Activated CD8-positive, alpha-beta memory T cell treated with anti-CD3 and anti-CD28 coated beads, Interleukin-2, amount 10 ng/mL, durations not matched to agents 7 days and 5 days (primary cell): ENCODE results near the gene PEDS1. TPM values are rescaled to one million over a fixed set of nuclear protein-coding genes. Genes with fewer than 3 reads are reported as not detected.
"Not testable (repeated sequence)": the region's sequence is repeated elsewhere in the genome, so short reads cannot be mapped to it uniquely, and the experiment has no call there.

ENCODE experiments used
- ATAC-seq: fragments of 150-1000 bp; cut with Tn5 transposase; one replicate; pipeline ENCODE4 v1.10.0; 2021; ENCODE audit warnings: moderate library complexity
- CTCF ChIA-PET: fragments of 350-600 bp; sonication (Branson Sonifier 250); formaldehyde crosslinking; loops from one replicate; lab custom pipeline; 2021; ENCODE audit warnings: antibody characterized with exemption; lab: Charles Lee
- DNase-seq: peaks from one replicate; pipeline ENCODE4 v3.0.0-alpha.2; 2020
- H3K27ac Mint-ChIP-seq: one replicate; pipeline ENCODE4 v1.8.0; 2021; ENCODE audit warnings: mild to moderate bottlenecking, mixed read lengths
- H3K27me3 Mint-ChIP-seq: one replicate; pipeline ENCODE4 v1.8.0; 2021; ENCODE audit warnings: mixed read lengths
- H3K36me3 Mint-ChIP-seq: one replicate; pipeline ENCODE4 v1.8.0; 2021; ENCODE audit warnings: mild to moderate bottlenecking, mixed read lengths
- H3K4me1 Mint-ChIP-seq: one replicate; pipeline ENCODE4 v1.8.0; 2021; ENCODE audit warnings: mixed read lengths
- H3K4me3 Mint-ChIP-seq: one replicate; pipeline ENCODE4 v1.8.0; 2021; ENCODE audit warnings: mild to moderate bottlenecking, moderate library complexity, mixed read lengths
- H3K9me3 Mint-ChIP-seq: one replicate; pipeline ENCODE4 v1.8.0; 2022; ENCODE audit warnings: low read depth, mixed read lengths
- total RNA-seq, 2 experiments: library from RNA; stranded (reverse); gene quantifications; one replicate each; pipeline ENCODE4 v1.2.3, GENCODE V29; 2021

Gene PEDS1
- total RNA-seq, 2 experiments from 2014 or later: 24.2 to 25.4 TPM

- DNase-seq (no peak), ATAC-seq (no peak)
- CTCF ChIA-PET: interaction anchor here (1.1 to 1.2 kb wide), 2 partner anchors 9 to 26 kb away, joined by 3 read pairs; no protein-coding TSS in a partner anchor
- peaks cover 52% of the 10 kb centered on the region for H3K4me1 Mint-ChIP-seq
- no peaks in the 10 kb centered on the region for H3K9me3 Mint-ChIP-seq
- peaks cover 26% of the 10 kb centered on the region for H3K36me3 Mint-ChIP-seq
- H3K27me3 Mint-ChIP-seq: no peaks in the 10 kb centered on the region
- no peak overlapping the region for H3K4me3 Mint-ChIP-seq
- peak overlapping the region; percentile 95 for H3K27ac Mint-ChIP-seq
Observed at GRCh38 chr20:50145566-50145965, 8.0 kb downstream of the PEDS1 start.

- DNase-seq (no peak), ATAC-seq (no peak)
- H3K9me3 Mint-ChIP-seq: no peaks in the 10 kb centered on the region
- no peak overlapping the region for H3K4me3 Mint-ChIP-seq
- H3K27ac Mint-ChIP-seq: no peak overlapping the region
- H3K27me3 Mint-ChIP-seq: no peaks in the 10 kb centered on the region
- H3K4me1 Mint-ChIP-seq: peaks cover 45% of the 10 kb centered on the region
- CTCF ChIA-PET: interaction anchor here (0.9 to 1.3 kb wide), 3 partner anchors 8 to 35 kb away, joined by 3 to 5 read pairs (median 4); partner anchors contain the start of gene PEDS1
- peaks cover 23% of the 10 kb centered on the region for H3K36me3 Mint-ChIP-seq
Observed at GRCh38 chr20:50144362-50144761, 9.2 kb downstream of the PEDS1 start.

- DNase-seq: no peak
- Mint-ChIP-seq H3K4me3 (no peak overlapping the region), H3K9me3 (no peaks in the 10 kb centered on the region), H3K36me3 (peaks cover 21% of the 10 kb centered on the region), H3K27me3 (no peaks in the 10 kb centered on the region), H3K4me1 (peaks cover 33% of the 10 kb centered on the region), H3K27ac (peak overlapping the region; percentile 34)
- CTCF ChIA-PET: interaction anchor here (1.1 kb wide), 1 partner anchor 22 kb away, joined by 4 read pairs; no protein-coding TSS in a partner anchor
- no peak for ATAC-seq
Observed at GRCh38 chr20:50142812-50143211, 10.7 kb downstream of the PEDS1 start.

GRCh38 chr20:50141811-50142561, 11.5 kb downstream of the PEDS1 start:
- Mint-ChIP-seq H3K4me1 (peaks cover 27% of the 10 kb centered on the region), H3K4me3 (no peak overlapping the region), H3K27me3 (no peaks in the 10 kb centered on the region), H3K27ac (no peak overlapping the region), H3K9me3 (no peaks in the 10 kb centered on the region), H3K36me3 (peaks cover 22% of the 10 kb centered on the region)
- no peak for ATAC-seq
- DNase-seq: no peak
- CTCF ChIA-PET: interaction anchor here (1.1 to 1.2 kb wide), 3 partner anchors 21 to 71 kb away, joined by 3 to 8 read pairs (median 4); no protein-coding TSS in a partner anchor

- no peaks in the 10 kb centered on the region for H3K9me3 Mint-ChIP-seq
- ATAC-seq: no peak
- H3K27me3 Mint-ChIP-seq: no peaks in the 10 kb centered on the region
- no peak for DNase-seq
- peaks cover 19% of the 10 kb centered on the region for H3K4me1 Mint-ChIP-seq
- CTCF ChIA-PET: interaction anchor here (1.1 to 1.8 kb wide), 3 partner anchors 13 to 70 kb away, joined by 3 to 8 read pairs (median 6); partner anchors contain the start of gene PEDS1
- H3K36me3 Mint-ChIP-seq: peaks cover 22% of the 10 kb centered on the region
- no peak overlapping the region for H3K27ac Mint-ChIP-seq
- H3K4me3 Mint-ChIP-seq: no peak overlapping the region
Observed at GRCh38 chr20:50141018-50141675, 12.4 kb downstream of the PEDS1 start.

GRCh38 chr20:50140339-50140859, 13.1 kb downstream of the PEDS1 start:
- H3K4me1 Mint-ChIP-seq: peaks cover 14% of the 10 kb centered on the region
- CTCF ChIA-PET: interaction anchor here (1.4 to 1.8 kb wide), 3 partner anchors 14 to 55 kb away, joined by 4 to 6 read pairs (median 5); partner anchors contain the start of gene PEDS1
- peaks cover 23% of the 10 kb centered on the region for H3K36me3 Mint-ChIP-seq
- no peak for DNase-seq
- no peaks in the 10 kb centered on the region for H3K27me3 Mint-ChIP-seq
- no peaks in the 10 kb centered on the region for H3K9me3 Mint-ChIP-seq
- H3K4me3 Mint-ChIP-seq: no peak overlapping the region
- peak overlapping the region; percentile 2 for H3K27ac Mint-ChIP-seq
- ATAC-seq: no peak

- Mint-ChIP-seq H3K4me3 (no peak overlapping the region), H3K27ac (no peak overlapping the region), H3K27me3 (no peaks in the 10 kb centered on the region), H3K9me3 (no peaks in the 10 kb centered on the region), H3K36me3 (peaks cover 23% of the 10 kb centered on the region), H3K4me1 (peaks cover 14% of the 10 kb centered on the region)
- ATAC-seq (no peak), DNase-seq (no peak)
- CTCF ChIA-PET: interaction anchor here (1.0 to 1.7 kb wide), 3 partner anchors 18 to 53 kb away, joined by 3 to 5 read pairs (median 4); no protein-coding TSS in a partner anchor
Observed at GRCh38 chr20:50138479-50139393, 14.8 kb downstream of the PEDS1 start.

- no peak overlapping the region for H3K27ac Mint-ChIP-seq
- CTCF ChIA-PET: no interaction called here
- no peaks in the 10 kb centered on the region for H3K9me3 Mint-ChIP-seq
- H3K36me3 Mint-ChIP-seq: peaks cover 19% of the 10 kb centered on the region
- DNase-seq (no peak), ATAC-seq (no peak)
- H3K27me3 Mint-ChIP-seq: no peaks in the 10 kb centered on the region
- no peak overlapping the region for H3K4me3 Mint-ChIP-seq
- peaks cover 14% of the 10 kb centered on the region for H3K4me1 Mint-ChIP-seq
Observed at GRCh38 chr20:50138120-50138478, 15.4 kb downstream of the PEDS1 start.

GRCh38 chr20:50137702-50138101, 15.8 kb downstream of the PEDS1 start:
- H3K27me3 Mint-ChIP-seq, CTCF ChIA-PET, ATAC-seq, H3K4me3 Mint-ChIP-seq, DNase-seq, H3K4me1 Mint-ChIP-seq, H3K9me3 Mint-ChIP-seq: not testable (repeated sequence)
- H3K36me3 Mint-ChIP-seq: peaks cover 15% of the 10 kb centered on the region
- H3K27ac Mint-ChIP-seq: peak overlapping the region; percentile 32

GRCh38 chr20:50136822-50137599, 16.5 kb downstream of the PEDS1 start:
- CTCF ChIA-PET: no interaction called here
- Mint-ChIP-seq H3K27me3 (no peaks in the 10 kb centered on the region), H3K4me1 (peaks cover 6% of the 10 kb centered on the region), H3K36me3 (peaks cover 12% of the 10 kb centered on the region), H3K9me3 (no peaks in the 10 kb centered on the region), H3K4me3 (no peak overlapping the region), H3K27ac (peak overlapping the region; percentile 32)
- no peak for ATAC-seq
- DNase-seq: no peak

- CTCF ChIA-PET: interaction anchor here (1.0 to 1.8 kb wide), 5 partner anchors 12 to 64 kb away, joined by 3 to 7 read pairs (median 5); partner anchors contain the start of gene PEDS1
- H3K27me3 Mint-ChIP-seq, H3K4me1 Mint-ChIP-seq, DNase-seq, H3K4me3 Mint-ChIP-seq, H3K36me3 Mint-ChIP-seq, H3K9me3 Mint-ChIP-seq, ATAC-seq, H3K27ac Mint-ChIP-seq: not testable (repeated sequence)
Observed at GRCh38 chr20:50135157-50135556, 18.4 kb downstream of the PEDS1 start.
